GM12864 (cell line): ENCODE results near the gene ACAD10.

Source experiments
- DNase-seq: peaks from one replicate; pipeline ENCODE4 v3.0.0-alpha.2; 2011; ENCODE audit warnings: low read depth
- H3K4me3 ChIP-seq: 2 replicates; pipeline ENCODE4 v1.5.1; 2011; ENCODE audit warnings: mild to moderate bottlenecking, low read depth, low read length, control low read depth
- CTCF ChIP-seq: IDR thresholded peaks from 2 replicates; pipeline ENCODE4 v1.5.1; 2011; ENCODE audit warnings: low read depth, mild to moderate bottlenecking, moderate library complexity, low read length, control low read depth, inconsistent platforms; ENCODE audit errors: missing control alignments

ACAD10 gene

GRCh38 chr12:111792155-111792855, 106.5 kb downstream of the ACAD10 start:
- no peak for TF ChIP-seq CTCF
- no peak for DNase-seq
- no peak overlapping the region for H3K4me3 ChIP-seq

- no peak for TF ChIP-seq CTCF
- H3K4me3 ChIP-seq: no peak overlapping the region
- DNase-seq: no peak
Observed at GRCh38 chr12:111792856-111793235, 107.0 kb downstream of the ACAD10 start.

- DNase-seq: no peak
- TF ChIP-seq CTCF: no peak
- H3K4me3 ChIP-seq: no peak overlapping the region
Observed at GRCh38 chr12:111798182-111798581, 112.3 kb downstream of the ACAD10 start.

- TF ChIP-seq CTCF: no peak
- DNase-seq: no peak
- H3K4me3 ChIP-seq: no peak overlapping the region
Observed at GRCh38 chr12:111799758-111800157, 113.9 kb downstream of the ACAD10 start.

- TF ChIP-seq CTCF: no peak
- no peak overlapping the region for H3K4me3 ChIP-seq
- no peak for DNase-seq
Observed at GRCh38 chr12:111803038-111803626, 117.3 kb downstream of the ACAD10 start.

GRCh38 chr12:111803851-111804250, 118.0 kb downstream of the ACAD10 start:
- no peak for TF ChIP-seq CTCF
- no peak overlapping the region for H3K4me3 ChIP-seq
- DNase-seq: no peak

- H3K4me3 ChIP-seq: no peak overlapping the region
- no peak for DNase-seq
- no peak for TF ChIP-seq CTCF
Observed at GRCh38 chr12:111806304-111806703, 120.5 kb downstream of the ACAD10 start.
